HG03439 (cell line): ENCODE measurements around the gene MED25.

ENCODE experiments used
- ATAC-seq: cut with Tn5 transposase; IDR thresholded peaks from one replicate; pipeline ENCODE4 v1.9.1; 2021; ENCODE audit warnings: mild to moderate bottlenecking, moderate library complexity; ENCODE audit not compliant: unreplicated experiment

Gene MED25

GRCh38 chr19:49884109-49884508 lies 66.0 kb downstream of the MED25 start:
- ATAC-seq, result no peak

GRCh38 chr19:49884760-49885159 lies 66.7 kb downstream of the MED25 start:
- ATAC-seq, result no peak
